Fibroblast of lung (primary cell): Measurements from ENCODE around the gene PLEKHA7. TPM values are rescaled to one million over a fixed set of nuclear protein-coding genes. Genes with fewer than 3 reads are reported as not detected.

Experiments used
- DNase-seq, 2 donors: peaks; one replicate each; pipeline versions ENCODE4 v3.0.0 to v3.0.0-alpha.2; 2010; ENCODE audit warnings: low read depth in 2 of 2
- H2AFZ ChIP-seq: 2 replicates; pipeline ENCODE4 v1.5.1; 2012; ENCODE audit warnings: low read length, control low read depth, inconsistent platforms
- H3K27ac ChIP-seq: 2 replicates; pipeline ENCODE4 v1.5.1; 2011; ENCODE audit warnings: low read length, control low read depth; ENCODE audit not compliant: insufficient read depth
- H3K27me3 ChIP-seq: 2 replicates; pipeline ENCODE4 v1.5.1; 2011; ENCODE audit warnings: mild to moderate bottlenecking, low read length; ENCODE audit not compliant: control insufficient read depth, insufficient read depth
- H3K36me3 ChIP-seq: 2 replicates; pipeline ENCODE4 v1.5.1; 2011; ENCODE audit warnings: low read length; ENCODE audit not compliant: control insufficient read depth, insufficient read depth
- H3K4me1 ChIP-seq: 2 replicates; pipeline ENCODE4 v1.5.1; 2011; ENCODE audit warnings: low read length; ENCODE audit not compliant: control insufficient read depth, insufficient read depth; ENCODE audit errors: extremely low read depth
- H3K4me2 ChIP-seq: 2 replicates; pipeline ENCODE4 v1.5.1; 2011; ENCODE audit warnings: low read length, control low read depth; ENCODE audit not compliant: insufficient read depth; ENCODE audit errors: extremely low read depth
- H3K4me3 ChIP-seq, 4 experiments: fragments of 200-600 bp in 1 of 4; sonication (generic) in 1 of 4; replicated peaks in 1 of 4; 2 replicates each; pipeline ENCODE4 v1.5.1; 2011 to 2016; ENCODE audit warnings: low read length in 4 of 4, low read depth in 3 of 4, mild to moderate bottlenecking in 3 of 4, control low read depth in 2 of 4, inconsistent platforms in 1 of 4, mixed read lengths in 1 of 4; ENCODE audit not compliant: insufficient read depth in 1 of 4; ENCODE audit errors: control extremely low read depth in 1 of 4
- H3K79me2 ChIP-seq: 2 replicates; pipeline ENCODE4 v1.5.1; 2012; ENCODE audit warnings: mild to moderate bottlenecking, low read length, inconsistent platforms; ENCODE audit not compliant: control insufficient read depth, insufficient read depth
- H3K9ac ChIP-seq: 2 replicates; pipeline ENCODE4 v1.5.1; 2011; ENCODE audit warnings: mild to moderate bottlenecking, low read length, control low read depth; ENCODE audit not compliant: insufficient read depth
- H3K9me3 ChIP-seq: 2 replicates; pipeline ENCODE4 v1.5.1; 2012; ENCODE audit warnings: low read depth, low read length; ENCODE audit not compliant: control insufficient read depth, insufficient read depth
- H4K20me1 ChIP-seq: 2 replicates; pipeline ENCODE4 v1.5.1; 2011; ENCODE audit warnings: low read length; ENCODE audit not compliant: control insufficient read depth, insufficient read depth; ENCODE audit errors: extremely low read depth
- CTCF ChIP-seq, 2 donors: IDR thresholded peaks in 1 of 2; conservative IDR thresholded peaks in 1 of 2; 1 replicate in 1 of 2; 2 replicates in 1 of 2; pipeline ENCODE4 v1.5.1; 2011 to 2012; ENCODE audit warnings: low read length in 2 of 2, control low read depth in 1 of 2, inconsistent platforms in 1 of 2, low read depth in 1 of 2, mild to moderate bottlenecking in 1 of 2
- EZH2 ChIP-seq: IDR thresholded peaks from 2 replicates; pipeline ENCODE4 v1.5.1; 2012; ENCODE audit warnings: low read length, control low read depth, mild to moderate bottlenecking; ENCODE audit errors: missing control alignments
- polyA plus RNA-seq, 2 donors: library from polyadenylated mRNA; depleted of rRNA in 1 of 2; stranded (reverse) in 1 of 2; unstranded in 1 of 2; fragments of >200 nt; gene quantifications; 2 replicates each; pipeline ENCODE4 v1.2.1, GENCODE V29; 2011 to 2012; ENCODE audit warnings: missing spikeins in 1 of 2
- total RNA-seq: library from RNA; depleted of rRNA; stranded (reverse); fragments of >200 nt; gene quantifications from 2 replicates; pipeline ENCODE4 v1.2.1, GENCODE V29; 2014

Gene PLEKHA7
- total and polyA plus RNA-seq, 2 donors (not counting 1 experiment from before 2014, with no cell fraction given): 0.11 to 0.17 TPM

GRCh38 chr11:16859651-16860050, 154.6 kb downstream of the PLEKHA7 start:
- no peak for DNase-seq
- Histone ChIP-seq H3K9me3 (no peaks in the 10 kb centered on the region), H2AFZ (no peak overlapping the region), H3K27ac (no peak overlapping the region), H3K79me2 (no peaks in the 10 kb centered on the region), H3K4me2 (no peak overlapping the region), H4K20me1 (no peaks in the 10 kb centered on the region), H3K36me3 (no peaks in the 10 kb centered on the region), H3K4me1 (no peaks in the 10 kb centered on the region), H3K4me3 (no peak overlapping the region), H3K27me3 (peaks cover 2% of the 10 kb centered on the region), H3K9ac (no peak overlapping the region)
- TF ChIP-seq EZH2 (no peak), CTCF (conservative IDR thresholded peaks at IDR 0.05 in 1 of 2, IDR thresholded peaks at IDR 0.05 in 1 of 2; ENCODE audit: low read depth in 1 of 2, low read length in 2 of 2) (no peak)

- DNase-seq: no peak
- H3K9ac ChIP-seq: no peak overlapping the region
- TF ChIP-seq EZH2: no peak
- TF ChIP-seq CTCF (conservative IDR thresholded peaks at IDR 0.05 in 1 of 2, IDR thresholded peaks at IDR 0.05 in 1 of 2; ENCODE audit: low read depth in 1 of 2, low read length in 2 of 2): no peak
These were observed 157.0 kb downstream of the PLEKHA7 start for GRCh38 chr11:16857186-16857585.

GRCh38 chr11:16856022-16856471, 158.2 kb downstream of the PLEKHA7 start:
- Histone ChIP-seq H3K36me3 (no peaks in the 10 kb centered on the region), H3K4me1 (no peaks in the 10 kb centered on the region), H4K20me1 (no peaks in the 10 kb centered on the region), H3K4me2 (no peak overlapping the region), H3K9me3 (no peaks in the 10 kb centered on the region), H3K4me3 (no peak overlapping the region), H2AFZ (no peak overlapping the region), H3K79me2 (no peaks in the 10 kb centered on the region), H3K9ac (no peak overlapping the region), H3K27me3 (no peaks in the 10 kb centered on the region), H3K27ac (no peak overlapping the region)
- no peak for DNase-seq
- TF ChIP-seq EZH2 (no peak), CTCF (conservative IDR thresholded peaks at IDR 0.05 in 1 of 2, IDR thresholded peaks at IDR 0.05 in 1 of 2; ENCODE audit: low read depth in 1 of 2, low read length in 2 of 2) (no peak)

More at GRCh38 chr11:16857186-16857585, 157.0 kb downstream of the PLEKHA7 start:
- H3K79me2 ChIP-seq: no peaks in the 10 kb centered on the region
- no peak overlapping the region for H3K4me2 ChIP-seq
- no peak overlapping the region for H3K27ac ChIP-seq
- H3K27me3 ChIP-seq: peaks cover 2% of the 10 kb centered on the region
- no peak overlapping the region for H2AFZ ChIP-seq
- no peaks in the 10 kb centered on the region for H3K36me3 ChIP-seq
- no peaks in the 10 kb centered on the region for H4K20me1 ChIP-seq
- no peak overlapping the region for H3K4me3 ChIP-seq
- no peaks in the 10 kb centered on the region for H3K9me3 ChIP-seq
- H3K4me1 ChIP-seq: no peaks in the 10 kb centered on the region
